Measurements from ENCODE around the gene PTPRT. TPM values are rescaled to one million over a fixed set of nuclear protein-coding genes. Genes with fewer than 3 reads are reported as not detected.

The PTPRT gene
- total and polyA plus RNA-seq, 10 of the 15 experiments (the other 5 are each of a cell fraction or from before 2014, with no cell fraction given): not detected

GRCh38 chr20:43159994-43160393 lies 29.7 kb downstream of the PTPRT start:
- H3K27ac ChIP-seq (ENCODE audit: control insufficient read depth, insufficient read depth): no peak overlapping the region
- no peaks in the 10 kb centered on the region for H3K4me1 ChIP-seq (ENCODE audit: control insufficient read depth, insufficient read depth, low read length)
- no peak overlapping the region for H2AFZ ChIP-seq (ENCODE audit: control insufficient read depth, low read depth, low read length)
- no peaks in the 10 kb centered on the region for H4K20me1 ChIP-seq (ENCODE audit: control insufficient read depth, insufficient read depth)
- H3K27me3 ChIP-seq (replicated peaks in 1 of 2; ENCODE audit: control insufficient read depth in 2 of 2, insufficient read depth in 2 of 2, low read length in 1 of 2): no peaks in the 10 kb centered on the region
- H3K9ac ChIP-seq (ENCODE audit: control insufficient read depth, insufficient read depth, low read length): no peak overlapping the region
- no peaks in the 10 kb centered on the region for H3K36me3 ChIP-seq (ENCODE audit: control insufficient read depth in 2 of 2, insufficient read depth in 2 of 2, low read length in 1 of 2)
- CTCF ChIA-PET: no interaction called here
- ATAC-seq: no peak
- DNase-seq (ENCODE audit: low read depth, low spot score): no peak
- no peak for FAIRE-seq
- H3K79me2 ChIP-seq (ENCODE audit: control insufficient read depth, insufficient read depth, low read length): no peaks in the 10 kb centered on the region
- SMC1A ChIA-PET (ENCODE audit: uncharacterized antibody, unreplicated experiment): no interaction called here
- no peak overlapping the region for H3K4me3 ChIP-seq
- BruUV-seq (replicated peaks): no TSS peak
- in situ Hi-C loops (cut with MboI): no loop called here
- RAD21 ChIA-PET (ENCODE audit: unreplicated experiment): no interaction called here
- POLR2A ChIA-PET: no interaction called here
- intact Hi-C loops (cut with micrococcal nuclease; ENCODE audit: unreplicated experiment): no loop called here
- no peaks in the 10 kb centered on the region for H3K9me3 ChIP-seq (replicated peaks; ENCODE audit: control insufficient read depth, insufficient read depth, low read length)
- 17% methylated on average over 9 of the region's 9 CpGs for WGBS (ENCODE audit: insufficient coverage, insufficient replicate concordance, low lambda C conversion rate, missing lambda C conversion rate)
- H3K4me2 ChIP-seq (ENCODE audit: control insufficient read depth, insufficient read depth): no peak overlapping the region
- no peak for TF ChIP-seq PML (IDR thresholded peaks at IDR 0.05; ENCODE audit: low read length)
- TF ChIP-seq JUND (IDR thresholded peaks at IDR 0.05; ENCODE audit: low read depth, low read length): no peak
- TF ChIP-seq CUX1 (IDR thresholded peaks at IDR 0.05; ENCODE audit: insufficient replicate concordance, low read depth, low read length): no peak
- no peak for TF ChIP-seq IKZF2 (IDR thresholded peaks at IDR 0.05)
- no peak for TF ChIP-seq SIN3A (IDR thresholded peaks at IDR 0.05; ENCODE audit: low read depth, low read length)
- TF ChIP-seq HSF1 (IDR thresholded peaks at IDR 0.05; ENCODE audit: low read depth, low read length): no peak
- no peak for TF ChIP-seq RELB (IDR thresholded peaks at IDR 0.05; ENCODE audit: low read depth)
- TF ChIP-seq SP1 (IDR thresholded peaks at IDR 0.05; ENCODE audit: low read depth, low read length): no peak
- no peak for TF ChIP-seq NKRF (conservative IDR thresholded peaks at IDR 0.05)
- no peak for TF ChIP-seq NFXL1 (IDR thresholded peaks at IDR 0.05; ENCODE audit: borderline replicate concordance)
- TF ChIP-seq FOS (IDR thresholded peaks at IDR 0.05; ENCODE audit: borderline replicate concordance, extremely low read depth, insufficient read length): no peak
- no peak for TF ChIP-seq RAD51 (IDR thresholded peaks at IDR 0.05)
- no peak for TF ChIP-seq RB1 (IDR thresholded peaks at IDR 0.05; ENCODE audit: borderline replicate concordance)
- TF ChIP-seq SUZ12 (IDR thresholded peaks at IDR 0.05; ENCODE audit: unreplicated experiment): no peak
